Osteocyte (in vitro differentiated cells): ENCODE data around the gene C18orf63. TPM values are rescaled to one million over a fixed set of nuclear protein-coding genes. Genes with fewer than 3 reads are reported as not detected.

Experiments
- DNase-seq: peaks from one replicate; pipeline ENCODE4 v3.0.0; 2021; ENCODE audit warnings: mixed read lengths; ENCODE audit not compliant: unreplicated experiment; ENCODE audit errors: extremely low spot score
- H3K27ac Mint-ChIP-seq: one replicate; pipeline ENCODE4 v1.8.0; 2021; ENCODE audit warnings: mild to moderate bottlenecking, mixed read lengths; ENCODE audit not compliant: unreplicated experiment
- H3K27me3 Mint-ChIP-seq: one replicate; pipeline ENCODE4 v1.8.0; 2021; ENCODE audit warnings: mixed read lengths; ENCODE audit not compliant: unreplicated experiment
- H3K36me3 Mint-ChIP-seq: one replicate; pipeline ENCODE4 v1.8.0; 2021; ENCODE audit warnings: mixed read lengths; ENCODE audit not compliant: unreplicated experiment
- H3K4me1 Mint-ChIP-seq: one replicate; pipeline ENCODE4 v1.8.0; 2021; ENCODE audit warnings: mixed read lengths; ENCODE audit not compliant: unreplicated experiment
- H3K4me3 Mint-ChIP-seq: one replicate; pipeline ENCODE4 v1.8.0; 2021; ENCODE audit warnings: mild to moderate bottlenecking, moderate library complexity, mixed read lengths; ENCODE audit not compliant: unreplicated experiment
- H3K9me3 Mint-ChIP-seq: one replicate; pipeline ENCODE4 v1.8.0; 2021; ENCODE audit warnings: mixed read lengths; ENCODE audit not compliant: unreplicated experiment
- CTCF ChIP-seq: fragments of 200-600 bp; sonication (generic); IDR thresholded peaks from 2 replicates; pipeline ENCODE4 v1.5.0; 2021; ENCODE audit warnings: antibody characterized with exemption, mild to moderate bottlenecking, moderate library complexity
- total RNA-seq: library from RNA; stranded (reverse); gene quantifications from 2 replicates; pipeline ENCODE4 v1.2.1, GENCODE V29; 2021

The C18orf63 gene
- total RNA-seq, 1 donor from 2014 or later = not detected

- no peaks in the 10 kb centered on the region for H3K4me1 Mint-ChIP-seq
- DNase-seq = no peak
- no peak overlapping the region for H3K4me3 Mint-ChIP-seq
- no peak for TF ChIP-seq CTCF
- no peaks in the 10 kb centered on the region for H3K9me3 Mint-ChIP-seq
- no peak overlapping the region for H3K27ac Mint-ChIP-seq
- no peaks in the 10 kb centered on the region for H3K27me3 Mint-ChIP-seq
- no peaks in the 10 kb centered on the region for H3K36me3 Mint-ChIP-seq
Measured at GRCh38 chr18:74273394-74273793, 42.2 kb upstream of the C18orf63 start.

DNA sequence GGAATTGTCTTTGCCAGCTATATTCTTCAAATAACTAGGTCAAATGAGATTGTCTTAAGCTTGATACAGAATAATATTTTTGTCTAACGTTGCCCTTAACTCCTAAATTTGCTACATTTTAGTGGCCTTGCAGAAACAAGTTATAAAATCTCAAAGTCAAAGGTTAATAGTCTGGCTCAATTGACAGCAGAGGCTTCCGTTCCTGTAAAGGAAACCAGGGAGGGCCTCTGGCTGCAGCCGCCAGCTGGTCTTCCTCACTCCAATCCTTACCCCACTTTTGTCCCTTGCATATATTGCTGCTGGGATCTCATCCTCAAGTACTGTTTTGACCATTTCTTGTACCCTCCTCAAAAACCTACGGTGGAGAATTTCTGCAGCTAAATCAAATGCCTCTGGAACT, 40.9 kb upstream of the C18orf63 start:
- H3K27ac Mint-ChIP-seq = no peak overlapping the region
- no peak overlapping the region for H3K4me3 Mint-ChIP-seq
- H3K36me3 Mint-ChIP-seq = no peaks in the 10 kb centered on the region
- no peaks in the 10 kb centered on the region for H3K4me1 Mint-ChIP-seq
- no peaks in the 10 kb centered on the region for H3K27me3 Mint-ChIP-seq
- no peak for TF ChIP-seq CTCF
- DNase-seq = no peak
- H3K9me3 Mint-ChIP-seq = no peaks in the 10 kb centered on the region

- no peaks in the 10 kb centered on the region for H3K4me1 Mint-ChIP-seq
- no peak overlapping the region for H3K4me3 Mint-ChIP-seq
- no peaks in the 10 kb centered on the region for H3K27me3 Mint-ChIP-seq
- TF ChIP-seq CTCF = no peak
- no peak for DNase-seq
- H3K36me3 Mint-ChIP-seq = no peaks in the 10 kb centered on the region
- no peaks in the 10 kb centered on the region for H3K9me3 Mint-ChIP-seq
- no peak overlapping the region for H3K27ac Mint-ChIP-seq
Measured at GRCh38 chr18:74275736-74276135, 39.9 kb upstream of the C18orf63 start.

- no peak for TF ChIP-seq CTCF
- H3K9me3 Mint-ChIP-seq = no peaks in the 10 kb centered on the region
- no peak overlapping the region for H3K27ac Mint-ChIP-seq
- no peak overlapping the region for H3K4me3 Mint-ChIP-seq
- no peak for DNase-seq
- no peaks in the 10 kb centered on the region for H3K27me3 Mint-ChIP-seq
- peaks cover 5% of the 10 kb centered on the region for H3K4me1 Mint-ChIP-seq
- no peaks in the 10 kb centered on the region for H3K36me3 Mint-ChIP-seq
Measured at GRCh38 chr18:74276609-74277008, 39.0 kb upstream of the C18orf63 start.

DNA sequence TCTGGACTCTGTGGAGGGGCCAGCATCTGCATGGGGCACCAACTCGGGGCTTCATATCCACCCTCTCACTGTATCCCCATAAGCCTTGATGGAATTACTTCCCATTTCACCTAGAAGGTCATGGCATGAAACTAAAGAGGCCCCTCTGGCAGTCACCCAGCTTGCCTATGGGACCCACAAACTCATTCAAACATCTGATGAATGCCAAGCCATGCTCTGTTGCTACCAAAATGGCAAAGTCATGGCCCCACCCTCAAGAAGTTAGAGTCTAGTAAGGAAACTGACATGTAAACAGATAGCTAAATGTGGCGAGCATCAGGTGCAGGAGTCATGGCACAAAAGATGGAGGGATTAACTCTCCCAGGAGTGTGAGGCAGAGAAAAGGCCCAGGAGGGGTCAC, 38.3 kb upstream of the C18orf63 start:
- Mint-ChIP-seq H3K36me3 (no peaks in the 10 kb centered on the region), H3K27ac (no peak overlapping the region), H3K4me1 (peaks cover 12% of the 10 kb centered on the region), H3K27me3 (no peaks in the 10 kb centered on the region), H3K9me3 (no peaks in the 10 kb centered on the region), H3K4me3 (no peak overlapping the region)
- TF ChIP-seq CTCF = no peak
- no peak for DNase-seq
